ENCODE results near the gene TOMM20L. TPM values are rescaled to one million over a fixed set of nuclear protein-coding genes. Genes with fewer than 3 reads are reported as not detected.

Gene TOMM20L
- total and polyA plus RNA-seq, 2 of the 13 experiments (the other 11 are each of a cell fraction or from before 2014, with no cell fraction given): 0.46 TPM; not detected in 1

DNA sequence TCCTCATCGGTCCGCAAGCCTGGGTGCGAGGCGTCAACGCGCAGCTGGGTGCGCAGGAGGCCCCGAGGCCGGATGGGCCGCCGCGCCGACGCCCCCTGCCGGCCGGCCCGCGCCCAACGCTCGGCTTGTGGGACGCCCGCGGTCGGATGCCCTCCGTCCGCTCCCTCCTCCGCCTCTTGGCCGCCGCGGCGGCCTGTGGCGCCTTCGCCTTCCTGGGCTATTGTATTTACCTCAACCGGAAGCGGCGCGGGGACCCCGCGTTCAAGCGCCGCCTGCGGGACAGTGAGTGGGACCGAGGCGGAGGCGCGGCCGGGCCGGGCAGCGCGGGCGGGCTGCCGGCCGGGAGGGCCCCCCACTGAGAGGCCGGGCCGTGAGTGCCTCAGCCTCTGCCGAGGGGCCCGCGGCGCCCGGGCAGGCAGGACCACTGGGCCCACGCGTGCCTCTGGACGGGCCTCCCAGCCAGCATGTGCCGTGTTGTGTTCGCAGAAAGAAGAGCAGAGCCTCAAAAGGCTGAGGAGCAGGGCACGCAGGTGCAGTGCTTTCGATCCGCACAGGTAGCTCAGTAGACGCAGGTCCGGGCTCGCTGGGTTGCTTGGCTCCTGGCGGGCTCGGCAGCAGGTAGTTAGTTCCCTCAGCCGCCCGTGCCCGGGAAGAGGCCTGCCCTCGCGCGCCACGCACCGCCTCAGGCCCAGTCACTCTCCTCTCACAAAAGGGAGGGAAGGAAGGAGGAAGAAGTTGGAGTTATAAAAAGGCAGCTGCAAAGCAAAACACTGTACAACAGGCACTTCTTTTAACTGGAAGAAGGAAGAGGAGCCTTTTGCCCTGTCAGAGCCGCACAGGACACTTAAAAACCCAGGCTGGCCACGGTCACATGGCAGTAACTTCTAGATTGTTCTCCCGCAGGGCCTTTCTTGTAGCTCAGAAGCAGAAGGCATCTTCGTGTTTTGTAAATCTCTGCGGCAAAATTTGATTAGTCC is at the start of gene TOMM20L (continued):
- TF ChIP-seq TMF1 (CRISPR knock-in tag; IDR thresholded peaks at IDR 0.05; ENCODE audit: low read depth) (no peak; the same call in 1 of the 2 replicates), ZNF383 (CRISPR knock-in tag; IDR thresholded peaks at IDR 0.05; ENCODE audit: borderline replicate concordance) (peak; percentile 66; the same call in 1 of the 2 replicates), CBFB (CRISPR knock-in tag; IDR thresholded peaks at IDR 0.05) (no peak), GATAD2A (CRISPR knock-in tag; IDR thresholded peaks at IDR 0.05) (0 out of 2 replicates have a peak, but pooled peaks have one; percentile 1), ISL2 (CRISPR knock-in tag; IDR thresholded peaks at IDR 0.05) (0 out of 2 replicates have a peak, but pooled peaks have one; percentile 36), MTF1 (CRISPR knock-in tag; IDR thresholded peaks at IDR 0.05) (0 out of 2 replicates have a peak, but pooled peaks have one; percentile 47), ZFYVE20 (CRISPR knock-in tag; IDR thresholded peaks at IDR 0.05; ENCODE audit: borderline replicate concordance, low read depth) (no peak), ZFP1 (CRISPR knock-in tag; IDR thresholded peaks at IDR 0.05) (no peak), TGIF2 (CRISPR knock-in tag; IDR thresholded peaks at IDR 0.05) (0 out of 2 replicates have a peak, but pooled peaks have one; percentile 8), ZNF451 (CRISPR knock-in tag; IDR thresholded peaks at IDR 0.05) (peak; percentile 95), ZBTB3 (CRISPR knock-in tag; IDR thresholded peaks at IDR 0.05; ENCODE audit: borderline replicate concordance, low read depth) (no peak), GABPB1 (CRISPR knock-in tag; IDR thresholded peaks at IDR 0.05) (peak; percentile 82), ZNF703 (CRISPR knock-in tag; IDR thresholded peaks at IDR 0.05; ENCODE audit: borderline replicate concordance) (0 out of 2 replicates have a peak, but pooled peaks have one; percentile 64), ZNF34 (CRISPR knock-in tag; IDR thresholded peaks at IDR 0.05; ENCODE audit: borderline replicate concordance) (peak; percentile 91; the same call in 1 of the 2 replicates), HMGA1 (CRISPR knock-in tag; conservative IDR thresholded peaks at IDR 0.05) (no peak), HNF4G (IDR thresholded peaks at IDR 0.05; ENCODE audit: borderline replicate concordance, low read depth, low read length) (no peak), HNF4G (CRISPR knock-in tag; IDR thresholded peaks at IDR 0.05; ENCODE audit: borderline replicate concordance, low read depth) (no peak), EEA1 (CRISPR knock-in tag; IDR thresholded peaks at IDR 0.05; ENCODE audit: borderline replicate concordance) (peak; percentile 27; the same call in 1 of the 2 replicates), ZNF589 (CRISPR knock-in tag; conservative IDR thresholded peaks at IDR 0.05) (0 out of 2 replicates have a peak, but pooled peaks have one; percentile 35), NR2C2 (CRISPR knock-in tag; IDR thresholded peaks at IDR 0.05; ENCODE audit: borderline replicate concordance) (peak; percentile 44; the same call in 1 of the 2 replicates)
- TF ChIP-seq, protein P1, sequence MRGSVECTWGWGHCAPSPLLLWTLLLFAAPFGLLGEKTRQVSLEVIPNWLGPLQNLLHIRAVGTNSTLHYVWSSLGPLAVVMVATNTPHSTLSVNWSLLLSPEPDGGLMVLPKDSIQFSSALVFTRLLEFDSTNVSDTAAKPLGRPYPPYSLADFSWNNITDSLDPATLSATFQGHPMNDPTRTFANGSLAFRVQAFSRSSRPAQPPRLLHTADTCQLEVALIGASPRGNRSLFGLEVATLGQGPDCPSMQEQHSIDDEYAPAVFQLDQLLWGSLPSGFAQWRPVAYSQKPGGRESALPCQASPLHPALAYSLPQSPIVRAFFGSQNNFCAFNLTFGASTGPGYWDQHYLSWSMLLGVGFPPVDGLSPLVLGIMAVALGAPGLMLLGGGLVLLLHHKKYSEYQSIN (CRISPR knock-in tag; IDR thresholded peaks at IDR 0.05; ENCODE audit: borderline replicate concordance): 0 out of 2 replicates have a peak, but pooled peaks have one; percentile 31
- TF ChIP-seq, protein P2, sequence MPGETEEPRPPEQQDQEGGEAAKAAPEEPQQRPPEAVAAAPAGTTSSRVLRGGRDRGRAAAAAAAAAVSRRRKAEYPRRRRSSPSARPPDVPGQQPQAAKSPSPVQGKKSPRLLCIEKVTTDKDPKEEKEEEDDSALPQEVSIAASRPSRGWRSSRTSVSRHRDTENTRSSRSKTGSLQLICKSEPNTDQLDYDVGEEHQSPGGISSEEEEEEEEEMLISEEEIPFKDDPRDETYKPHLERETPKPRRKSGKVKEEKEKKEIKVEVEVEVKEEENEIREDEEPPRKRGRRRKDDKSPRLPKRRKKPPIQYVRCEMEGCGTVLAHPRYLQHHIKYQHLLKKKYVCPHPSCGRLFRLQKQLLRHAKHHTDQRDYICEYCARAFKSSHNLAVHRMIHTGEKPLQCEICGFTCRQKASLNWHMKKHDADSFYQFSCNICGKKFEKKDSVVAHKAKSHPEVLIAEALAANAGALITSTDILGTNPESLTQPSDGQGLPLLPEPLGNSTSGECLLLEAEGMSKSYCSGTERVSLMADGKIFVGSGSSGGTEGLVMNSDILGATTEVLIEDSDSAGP (CRISPR knock-in tag; IDR thresholded peaks at IDR 0.05; ENCODE audit: borderline replicate concordance): peak; percentile 74
- TF ChIP-seq, protein P3, sequence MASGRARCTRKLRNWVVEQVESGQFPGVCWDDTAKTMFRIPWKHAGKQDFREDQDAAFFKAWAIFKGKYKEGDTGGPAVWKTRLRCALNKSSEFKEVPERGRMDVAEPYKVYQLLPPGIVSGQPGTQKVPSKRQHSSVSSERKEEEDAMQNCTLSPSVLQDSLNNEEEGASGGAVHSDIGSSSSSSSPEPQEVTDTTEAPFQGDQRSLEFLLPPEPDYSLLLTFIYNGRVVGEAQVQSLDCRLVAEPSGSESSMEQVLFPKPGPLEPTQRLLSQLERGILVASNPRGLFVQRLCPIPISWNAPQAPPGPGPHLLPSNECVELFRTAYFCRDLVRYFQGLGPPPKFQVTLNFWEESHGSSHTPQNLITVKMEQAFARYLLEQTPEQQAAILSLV (CRISPR knock-in tag; IDR thresholded peaks at IDR 0.05; ENCODE audit: borderline replicate concordance): peak; percentile 59; the same call in 1 of the 2 replicates
- TF ChIP-seq, protein P4, sequence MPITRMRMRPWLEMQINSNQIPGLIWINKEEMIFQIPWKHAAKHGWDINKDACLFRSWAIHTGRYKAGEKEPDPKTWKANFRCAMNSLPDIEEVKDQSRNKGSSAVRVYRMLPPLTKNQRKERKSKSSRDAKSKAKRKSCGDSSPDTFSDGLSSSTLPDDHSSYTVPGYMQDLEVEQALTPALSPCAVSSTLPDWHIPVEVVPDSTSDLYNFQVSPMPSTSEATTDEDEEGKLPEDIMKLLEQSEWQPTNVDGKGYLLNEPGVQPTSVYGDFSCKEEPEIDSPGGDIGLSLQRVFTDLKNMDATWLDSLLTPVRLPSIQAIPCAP (CRISPR knock-in tag; IDR thresholded peaks at IDR 0.05; ENCODE audit: low read depth): 0 out of 2 replicates have a peak, but pooled peaks have one; percentile 31

Data from HepG2 (cell line).